ENCODE data around the gene RAMP3.
A peak's percentile ranks its signal among the peaks of the same experiment; 100 is the strongest.
"Not testable (repeated sequence)": the region's sequence is repeated elsewhere in the genome, so short reads cannot be mapped to it uniquely, and the experiment has no call there.

Gene RAMP3

GRCh38 chr7:45132708-45133320 lies 24.8 kb upstream of the RAMP3 start:
- no peak for DNase-seq

DNA sequence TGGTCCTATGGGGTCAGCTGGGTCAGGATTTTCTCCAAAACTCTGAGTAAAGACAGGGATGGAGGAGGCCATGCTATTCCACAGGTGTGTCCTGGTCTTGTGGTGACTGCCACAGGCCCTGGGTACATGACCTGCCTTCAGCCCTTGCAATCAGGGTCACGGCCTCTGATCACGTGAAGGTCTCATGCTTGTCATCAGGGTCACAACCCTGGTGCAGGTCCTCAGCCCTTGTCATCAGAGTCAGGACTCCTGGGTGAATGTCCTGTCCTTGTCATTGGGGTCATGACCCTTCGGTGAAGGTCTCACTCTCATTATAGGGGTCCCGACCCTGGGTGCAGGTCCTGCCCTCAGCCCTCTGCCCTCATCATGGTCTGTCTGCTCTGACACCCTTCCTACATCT lies 24.2 kb upstream of the RAMP3 start:
- no peak for DNase-seq

GRCh38 chr7:45133877-45134276 lies 23.7 kb upstream of the RAMP3 start:
- no peak for DNase-seq

DNA sequence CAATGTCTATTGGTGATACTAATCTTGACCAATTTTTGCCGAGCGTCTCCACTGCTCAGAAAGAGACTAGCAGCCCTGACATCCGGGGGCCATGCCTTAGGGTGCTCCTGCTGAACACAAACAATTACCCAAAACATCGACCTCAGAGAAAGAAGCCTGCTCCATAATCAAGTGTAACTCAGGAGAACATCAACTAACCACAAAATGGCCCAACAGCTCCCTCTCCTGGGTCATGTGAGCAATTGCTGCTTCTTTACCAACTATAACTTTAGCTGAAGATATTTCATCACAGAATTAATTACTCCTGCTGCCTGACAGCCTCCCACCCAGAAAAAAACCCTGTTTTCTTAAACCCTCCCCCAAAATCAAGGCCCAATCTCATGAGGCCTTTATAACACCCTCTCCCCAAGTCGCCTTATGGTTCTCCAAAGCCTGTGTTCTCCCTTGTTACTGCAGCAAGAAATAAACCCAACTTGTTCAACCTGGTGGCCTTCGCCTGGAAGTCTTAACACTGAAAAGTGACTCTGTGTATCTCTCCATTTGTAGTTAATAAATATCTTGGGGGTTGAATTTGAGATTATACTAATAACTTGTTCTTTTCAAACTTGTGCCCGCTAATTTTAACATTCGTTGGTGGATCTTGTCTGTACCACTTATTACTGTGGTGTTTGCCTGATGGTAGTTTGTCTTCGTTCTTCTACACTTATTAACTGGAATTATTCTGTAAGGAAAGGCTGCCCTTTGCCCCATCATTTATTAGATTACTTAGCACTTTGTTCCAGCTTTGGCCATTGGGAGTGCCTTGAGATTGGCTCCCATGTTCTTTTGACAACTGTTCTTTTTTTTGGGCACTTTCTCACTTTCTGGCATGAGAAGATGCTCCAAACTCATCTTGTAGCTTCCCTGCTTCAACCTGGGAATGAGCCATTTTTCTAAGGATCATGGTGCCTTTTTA lies 21.2 kb upstream of the RAMP3 start:
- DNase-seq = peak; percentile 80

GRCh38 chr7:45138433-45139267 lies 18.9 kb upstream of the RAMP3 start:
- DNase-seq = no peak

GRCh38 chr7:45140827-45141226 lies 16.8 kb upstream of the RAMP3 start:
- no peak for DNase-seq

DNA sequence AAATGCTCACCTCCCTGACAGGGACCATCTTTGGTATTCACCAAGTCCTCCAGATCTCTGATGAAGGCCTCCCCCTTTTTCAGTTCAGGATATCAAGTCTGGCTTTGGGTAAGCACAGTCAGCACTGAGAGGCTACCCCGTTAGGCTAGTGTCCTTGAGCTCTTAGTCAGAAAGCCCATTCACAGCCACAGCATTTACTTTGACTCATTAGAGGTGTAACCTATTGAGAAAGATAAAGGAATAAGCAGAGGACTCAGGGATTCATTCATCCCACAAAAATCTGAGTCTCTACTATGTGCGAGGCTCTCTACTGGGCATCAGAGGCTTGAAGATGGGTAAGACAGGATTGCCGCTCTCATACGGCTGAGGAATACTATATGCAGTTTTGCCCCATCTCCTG lies 14.0 kb upstream of the RAMP3 start:
- no peak for DNase-seq

GRCh38 chr7:45145881-45146280 lies 11.7 kb upstream of the RAMP3 start:
- no peak for DNase-seq

- no peak for DNase-seq
Measured at GRCh38 chr7:45146531-45147379, 10.8 kb upstream of the RAMP3 start.

DNA sequence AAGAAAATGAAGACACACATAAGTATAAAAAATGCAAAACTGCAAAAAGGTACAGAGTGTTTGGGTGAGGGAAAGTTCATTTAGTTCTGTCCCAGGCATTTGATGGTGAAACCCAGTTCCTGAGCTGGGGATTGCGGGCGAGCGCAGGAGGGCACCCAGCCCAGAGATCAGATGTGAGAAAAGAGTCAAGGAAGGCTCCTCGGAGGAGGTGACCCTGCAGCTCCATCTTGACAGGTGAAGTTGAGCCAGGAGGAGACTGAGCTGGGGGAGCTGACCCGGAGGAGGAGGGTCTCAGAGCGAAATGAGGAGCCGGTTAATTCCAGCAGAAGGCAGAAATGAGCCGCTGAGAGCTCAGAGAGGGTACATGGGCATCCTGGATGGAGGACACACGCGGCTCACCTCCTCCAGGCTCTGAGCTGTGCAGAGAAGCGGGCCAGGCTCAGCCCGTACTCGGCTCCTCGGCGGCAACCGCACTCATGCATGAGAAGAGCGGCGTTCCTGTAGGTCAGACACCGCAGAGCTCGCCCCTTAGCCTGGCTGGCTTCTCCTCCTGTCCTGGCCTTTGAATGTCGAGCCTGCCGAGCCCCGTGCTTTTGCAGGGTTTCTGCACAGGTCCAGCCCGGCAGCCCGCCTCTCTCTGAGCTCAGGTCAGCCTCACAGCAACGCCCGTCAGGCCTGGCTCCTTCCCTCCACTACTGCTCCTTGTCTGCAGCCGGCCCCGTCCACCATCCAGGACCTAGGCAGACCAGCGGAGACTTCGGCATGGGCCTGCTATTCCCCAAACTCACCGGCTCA lies 9.5 kb upstream of the RAMP3 start:
- no peak for DNase-seq

GRCh38 chr7:45148653-45148973 lies 9.0 kb upstream of the RAMP3 start:
- DNase-seq = no peak

DNA sequence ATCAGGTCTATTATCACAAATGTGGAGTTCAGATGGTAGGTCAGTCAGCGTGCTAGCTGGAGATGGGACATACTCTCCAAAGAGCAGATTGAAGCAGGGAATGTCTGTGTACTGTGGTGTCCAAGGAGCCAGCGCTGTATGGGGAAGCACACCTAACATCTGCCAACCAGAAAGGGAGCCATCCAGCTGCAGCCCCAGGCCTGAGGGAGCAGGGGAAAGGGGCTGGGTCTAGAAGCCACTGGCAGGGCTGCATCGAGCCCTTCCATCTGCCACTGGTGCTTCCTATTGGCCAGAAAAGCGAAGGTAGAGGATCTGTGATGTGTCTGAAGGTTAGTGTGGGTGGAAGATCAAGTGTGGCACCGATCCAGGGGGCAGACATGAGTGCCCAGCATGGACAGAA lies 8.0 kb upstream of the RAMP3 start:
- DNase-seq = no peak

- no peak for DNase-seq
Measured at GRCh38 chr7:45150199-45150598, 7.4 kb upstream of the RAMP3 start.

DNA sequence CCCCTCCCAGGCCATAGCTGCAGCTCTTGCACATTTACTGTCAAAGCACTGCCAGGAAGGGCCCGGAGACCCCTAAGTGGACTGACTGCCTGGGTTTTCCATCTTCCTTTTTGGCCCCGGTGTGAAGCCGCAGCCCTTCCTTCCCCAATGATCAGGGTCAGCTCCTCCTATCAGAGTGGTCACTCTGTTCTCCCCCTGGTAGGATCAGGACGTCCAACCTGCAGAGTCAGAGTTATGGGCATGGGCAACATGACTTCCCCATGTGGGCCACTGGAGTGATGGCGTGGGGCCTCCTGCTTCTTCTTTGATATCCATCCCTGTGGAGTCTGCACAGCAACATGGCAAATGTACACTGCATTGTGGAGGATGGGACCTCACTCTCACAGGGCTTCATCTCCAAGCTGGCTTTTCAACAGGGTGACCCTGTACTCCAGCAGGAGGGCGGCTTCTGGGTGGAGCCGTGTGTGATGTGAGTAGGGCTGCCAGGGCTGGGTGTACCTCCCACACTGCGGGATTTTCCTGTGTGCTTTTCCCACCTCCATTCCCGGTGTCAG lies 6.4 kb upstream of the RAMP3 start:
- no peak for DNase-seq

DNA sequence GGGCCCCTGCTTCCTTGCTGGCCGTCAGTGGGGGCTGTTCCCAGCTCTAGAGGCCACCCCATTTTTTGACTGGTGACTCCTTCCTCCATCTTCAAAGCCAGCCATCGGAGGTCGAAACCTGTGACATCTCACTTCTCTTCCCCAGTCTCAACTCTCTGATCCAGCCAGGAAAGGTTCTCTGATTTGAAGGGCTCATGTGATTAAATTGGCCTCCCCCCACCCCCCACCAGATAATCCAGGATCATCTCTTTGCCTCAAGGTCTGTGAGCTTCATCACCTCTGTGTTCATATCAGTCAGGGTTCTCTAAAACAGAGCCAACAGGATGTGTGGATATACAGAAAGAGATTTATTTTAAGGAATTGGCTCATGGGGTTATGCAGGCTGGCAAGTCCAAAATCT lies 5.6 kb upstream of the RAMP3 start:
- DNase-seq = no peak

DNA sequence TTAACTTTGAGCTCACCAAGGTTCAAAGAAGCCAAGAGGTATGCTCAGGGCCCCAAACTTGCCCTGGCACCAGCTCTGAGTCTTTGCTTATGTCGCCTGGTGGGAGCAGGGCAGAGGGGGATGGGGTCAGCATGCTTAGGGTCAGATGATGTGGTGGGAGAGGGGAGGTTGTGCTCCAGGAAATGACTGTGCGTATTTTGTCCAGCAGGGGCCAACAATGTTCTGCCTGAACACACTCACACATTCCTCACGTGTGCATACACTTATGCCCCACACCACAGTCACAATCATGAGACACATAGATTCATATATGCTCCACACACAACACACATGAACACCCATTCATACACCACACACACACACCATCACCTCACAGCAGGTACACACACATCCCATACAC lies 4.4 kb upstream of the RAMP3 start:
- DNase-seq = no peak

GRCh38 chr7:45153861-45154260 lies 3.7 kb upstream of the RAMP3 start:
- DNase-seq = not testable (repeated sequence)

DNA sequence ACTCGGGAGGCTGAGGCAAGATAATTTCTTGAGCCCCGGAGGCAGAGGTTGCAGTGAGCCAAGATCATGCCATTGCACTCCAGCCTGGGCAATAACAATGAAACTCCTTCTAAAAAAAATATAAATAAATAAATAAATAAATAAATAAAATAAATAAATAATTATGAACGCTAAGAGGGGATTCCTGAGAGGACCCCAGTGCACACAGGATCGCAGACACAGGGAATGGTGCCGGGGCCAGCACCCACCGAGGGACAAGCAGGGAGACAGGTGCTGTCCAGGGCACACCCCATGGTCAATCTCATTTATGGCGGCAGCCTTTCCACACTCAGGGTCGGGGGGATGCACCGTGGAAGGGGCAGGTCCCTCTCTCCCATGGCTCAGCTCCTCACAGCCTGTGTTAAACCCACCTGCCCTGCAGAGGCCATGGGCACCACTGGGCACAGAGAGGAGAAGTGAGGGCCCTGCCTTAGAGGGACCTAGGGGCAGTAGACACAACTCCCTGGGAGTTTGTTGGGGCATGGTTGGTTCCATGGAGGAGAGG lies 2.2 kb upstream of the RAMP3 start:
- DNase-seq = no peak

DNA sequence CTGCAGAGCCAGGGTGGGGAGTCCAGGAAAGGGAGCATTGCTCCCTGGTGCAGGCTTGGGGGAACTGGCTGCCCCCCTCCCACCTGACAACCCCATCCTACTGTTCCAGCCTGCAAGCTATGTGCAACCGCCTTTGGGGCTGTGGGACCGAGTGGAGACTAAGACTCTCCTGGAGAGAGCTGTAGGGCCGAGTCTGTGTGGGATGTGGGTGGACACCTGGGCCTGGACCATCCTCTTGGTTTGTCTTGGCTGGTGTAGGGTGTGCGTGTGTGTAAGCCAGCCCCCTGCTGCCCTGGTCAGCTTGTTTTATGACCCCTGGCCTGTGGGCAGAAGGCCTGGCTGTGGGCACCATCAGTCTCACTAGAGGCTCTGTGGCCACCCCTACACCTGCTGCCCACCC lies 1.6 kb upstream of the RAMP3 start:
- no peak for DNase-seq

GRCh38 chr7:45156516-45157272 lies 897 bp upstream of the RAMP3 start:
- DNase-seq = no peak

DNA sequence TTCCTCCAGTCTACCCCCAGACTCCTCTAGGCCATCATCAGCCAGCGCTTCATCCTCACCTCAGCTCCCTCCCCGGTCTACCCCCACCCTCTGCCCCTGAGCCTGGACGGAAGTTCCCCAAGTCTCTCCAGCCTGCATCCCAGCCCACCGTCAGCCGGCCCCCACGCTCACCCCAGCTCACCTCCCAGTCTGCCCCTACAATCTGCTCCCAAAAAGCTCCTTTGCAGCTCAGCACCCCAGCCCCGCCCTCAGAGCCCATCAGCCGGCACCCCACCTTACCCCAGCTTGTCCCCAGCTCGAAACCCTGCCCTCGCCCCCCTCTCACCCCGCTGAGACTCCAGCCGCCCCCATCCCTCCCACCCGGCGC lies 322 bp upstream of the RAMP3 start:
- no peak for DNase-seq

Data from CD4-positive, alpha-beta T cell treated with Interleukin-17A for 1 hour (primary cell).